HCEC 1CT (cell line): Measurements from ENCODE around the gene DPYSL5.
"Not testable (repeated sequence)": the region's sequence is repeated elsewhere in the genome, so short reads cannot be mapped to it uniquely, and the experiment has no call there.

Source experiments
- DNase-seq: peaks from one replicate; pipeline ENCODE4 v3.0.0-alpha.2; 2017

The DPYSL5 gene

GRCh38 chr2:26875808-26876207, 27.9 kb downstream of the DPYSL5 start:
- no peak for DNase-seq

GRCh38 chr2:26876260-26876659, 28.3 kb downstream of the DPYSL5 start:
- no peak for DNase-seq

DNA sequence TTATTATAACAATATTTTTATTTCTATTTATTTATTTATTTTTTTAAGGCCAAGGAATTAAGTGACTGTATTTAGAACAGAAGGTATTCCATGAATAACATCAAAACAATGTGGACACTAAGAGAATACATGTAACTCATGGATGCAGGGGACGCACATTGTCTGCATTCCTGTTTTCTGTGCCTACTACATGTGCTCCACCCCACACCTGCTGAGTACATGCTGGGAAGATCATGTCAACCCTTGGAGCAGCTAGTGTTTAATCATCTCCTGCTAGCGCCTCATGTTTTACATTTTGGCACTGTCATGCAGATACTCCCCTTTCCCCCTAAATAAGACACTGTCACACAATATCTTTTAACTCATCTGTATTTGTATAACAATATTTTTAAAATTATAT, 29.3 kb downstream of the DPYSL5 start:
- no peak for DNase-seq

- no peak for DNase-seq
These were observed 32.2 kb downstream of the DPYSL5 start for GRCh38 chr2:26880161-26880560.

- no peak for DNase-seq
These were observed 33.0 kb downstream of the DPYSL5 start for GRCh38 chr2:26880910-26881435.

- DNase-seq = not testable (repeated sequence)
These were observed 34.3 kb downstream of the DPYSL5 start for GRCh38 chr2:26882220-26882619.

- no peak for DNase-seq
These were observed 36.0 kb downstream of the DPYSL5 start for GRCh38 chr2:26883956-26884355.

DNA sequence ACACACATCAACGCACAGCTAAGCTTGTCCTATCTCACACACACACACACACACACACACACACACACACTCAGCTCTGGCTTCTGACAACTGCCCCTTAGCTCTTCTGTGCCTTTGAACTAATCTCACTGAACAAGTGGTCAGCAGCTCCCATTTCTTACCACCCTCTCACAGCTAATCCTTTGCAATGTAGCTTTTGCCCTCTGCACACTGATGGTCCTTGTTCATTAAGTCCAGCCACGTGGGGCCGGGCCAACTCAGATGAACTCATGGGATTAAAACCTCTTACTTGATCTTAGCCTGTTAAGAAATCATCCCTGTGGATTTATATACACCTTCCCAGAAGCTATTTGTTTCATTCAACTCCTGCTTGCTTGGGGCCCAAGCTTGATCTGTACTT, 36.6 kb downstream of the DPYSL5 start:
- DNase-seq = no peak

DNA sequence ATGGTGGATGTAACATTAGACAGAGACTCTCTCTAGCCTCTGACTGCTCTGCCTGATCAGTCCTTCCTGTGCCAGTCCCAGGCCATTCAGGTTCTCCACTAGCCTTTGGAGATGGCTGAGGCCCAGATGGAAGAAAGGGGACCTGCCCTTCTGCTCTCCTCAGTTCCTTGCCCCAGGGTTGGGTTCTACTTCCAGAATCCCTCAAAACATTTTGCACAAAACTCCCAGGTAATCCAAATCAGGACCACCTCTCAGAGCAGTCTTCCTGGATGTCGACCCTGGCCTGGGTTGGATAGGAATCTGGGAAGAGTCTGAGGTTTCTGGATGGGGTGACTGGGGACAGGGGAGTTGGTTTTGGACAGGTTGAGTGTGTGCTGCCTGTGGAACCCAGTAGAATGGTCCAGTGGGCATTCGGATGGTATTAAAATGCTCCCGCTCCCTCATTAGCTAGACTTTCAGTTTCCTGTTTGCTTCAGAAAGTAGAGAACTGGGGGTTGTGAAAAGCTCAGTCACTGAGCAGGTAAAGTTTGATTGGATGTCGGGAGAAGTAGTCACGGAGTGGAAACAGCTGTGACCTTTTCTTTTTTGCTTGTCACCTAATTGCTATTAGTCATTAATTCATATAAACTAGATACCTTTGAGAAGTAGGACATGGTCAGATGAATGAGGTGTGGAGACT, 37.9 kb downstream of the DPYSL5 start:
- no peak for DNase-seq

DNA sequence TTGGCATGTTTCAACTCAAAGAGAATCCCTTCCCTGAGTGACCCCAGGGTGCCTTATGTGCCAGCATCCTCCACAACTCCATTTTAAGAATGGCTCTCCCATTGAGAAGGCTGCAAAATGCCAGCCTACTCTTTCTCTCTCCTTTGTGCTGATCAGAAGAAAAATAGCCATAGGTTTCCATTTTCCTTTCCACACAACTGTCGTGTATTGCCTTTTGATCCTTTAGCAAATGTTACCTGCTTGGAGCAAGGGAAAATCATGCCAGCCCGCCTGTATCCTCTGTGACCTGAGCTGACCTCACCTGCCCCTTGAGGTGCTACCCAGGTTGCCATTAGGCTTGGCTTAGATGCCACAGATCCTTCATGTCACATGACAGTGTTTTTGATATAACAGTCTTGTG, 38.8 kb downstream of the DPYSL5 start:
- DNase-seq = no peak

DNA sequence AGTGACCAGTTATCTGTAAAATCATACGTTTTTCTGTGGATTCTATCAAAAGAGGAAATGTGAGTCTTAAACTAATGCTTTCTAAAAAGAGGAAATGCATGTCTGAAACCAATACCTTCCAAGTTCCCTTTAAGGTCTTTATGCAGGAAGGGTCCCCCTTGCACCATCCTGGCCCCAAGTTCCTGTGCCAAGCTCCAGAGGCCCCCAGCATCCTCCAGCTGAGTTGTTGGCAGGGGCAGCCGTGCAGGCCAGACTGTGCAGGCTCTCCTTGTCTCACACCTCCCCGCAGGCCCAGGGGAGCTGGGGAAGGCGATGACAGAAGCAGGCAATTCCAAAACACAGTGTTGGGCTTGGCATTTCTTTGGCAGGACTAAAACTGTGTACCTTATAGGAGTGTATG, 39.2 kb downstream of the DPYSL5 start:
- DNase-seq = no peak

GRCh38 chr2:26889796-26890195, 41.9 kb downstream of the DPYSL5 start:
- DNase-seq = no peak

DNA sequence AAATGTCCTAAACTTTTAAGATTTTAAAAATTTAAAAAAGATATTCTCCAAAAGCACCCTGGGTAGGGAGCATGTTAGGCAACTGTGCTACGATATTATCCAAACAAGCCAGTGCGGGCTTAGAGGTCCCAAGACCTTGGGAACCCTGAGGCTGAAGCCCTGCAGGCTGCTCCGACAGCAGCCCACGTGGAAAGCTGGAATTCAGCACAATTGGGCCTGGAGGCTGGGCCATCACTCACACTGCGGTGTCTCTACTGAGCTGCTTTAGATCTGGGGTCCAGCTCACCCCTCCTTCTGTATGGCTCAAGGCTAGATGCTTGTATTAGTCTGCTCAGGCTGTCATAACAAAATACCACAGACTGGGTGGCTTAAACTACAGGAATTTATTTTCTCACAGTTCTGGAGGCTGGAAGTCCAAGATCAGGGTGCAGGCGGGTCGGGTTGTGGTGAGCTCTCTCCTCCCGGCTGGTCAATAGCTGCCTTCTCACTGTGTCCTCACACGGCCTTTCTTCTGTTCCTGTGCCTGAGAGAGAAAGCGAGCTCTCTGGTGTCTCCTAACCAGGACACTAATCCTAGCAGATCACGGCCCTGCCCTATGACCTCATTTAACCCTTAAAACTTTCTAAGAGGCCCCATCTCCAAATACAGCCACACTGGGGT, 42.5 kb downstream of the DPYSL5 start:
- no peak for DNase-seq

- no peak for DNase-seq
These were observed 44.2 kb downstream of the DPYSL5 start for GRCh38 chr2:26892133-26892532.

DNA sequence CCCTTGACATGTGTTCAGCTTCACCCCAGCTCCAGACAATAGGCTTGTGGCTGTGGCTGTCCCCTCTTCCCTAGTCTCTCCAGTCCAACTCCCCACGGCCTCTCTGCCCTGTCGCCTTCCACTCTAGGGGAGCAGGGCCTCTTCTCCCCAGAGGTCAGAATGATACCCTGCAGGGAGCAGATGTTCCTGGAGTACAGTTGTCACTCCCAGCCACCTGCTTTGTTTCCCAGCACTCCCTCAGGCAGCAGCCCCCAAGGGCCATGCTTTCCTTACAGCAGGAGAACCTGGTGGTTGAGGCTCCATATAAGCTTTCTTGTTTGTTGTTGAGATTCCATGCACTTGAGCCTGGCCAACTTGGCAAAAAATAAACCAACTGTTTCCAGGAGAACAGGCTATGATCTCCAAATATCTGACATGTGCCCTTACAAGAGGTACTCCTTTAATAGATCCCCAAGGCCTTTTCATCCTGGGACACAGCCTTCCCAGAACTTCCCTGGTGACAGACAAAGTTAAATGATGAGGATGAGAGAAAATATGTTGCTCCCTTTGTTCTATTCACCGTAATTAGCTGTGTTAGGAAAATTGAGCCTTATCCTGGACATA, 45.1 kb downstream of the DPYSL5 start:
- DNase-seq = no peak

DNA sequence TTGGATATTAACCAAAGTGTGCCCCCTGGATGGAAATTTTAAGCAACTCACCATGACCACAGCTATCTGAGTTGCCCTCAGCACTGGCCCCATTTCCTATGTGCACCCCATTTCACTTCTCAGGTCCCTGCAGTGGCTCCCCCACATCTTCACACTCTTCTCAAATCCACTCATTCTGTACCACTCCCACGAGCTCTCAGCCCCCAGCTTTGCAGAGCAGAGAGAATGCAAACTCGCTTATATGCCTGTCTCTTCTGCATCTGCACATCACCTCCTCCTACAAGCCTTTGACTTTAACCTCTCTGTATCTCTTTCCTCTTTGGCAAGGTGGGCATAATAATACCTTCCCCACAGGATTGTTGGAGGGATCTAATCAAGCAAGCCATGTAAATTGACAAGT, 46.2 kb downstream of the DPYSL5 start:
- no peak for DNase-seq

- DNase-seq = no peak
These were observed 50.0 kb downstream of the DPYSL5 start for GRCh38 chr2:26897807-26898479.

- DNase-seq = no peak
These were observed 50.6 kb downstream of the DPYSL5 start for GRCh38 chr2:26898480-26899078.

DNA sequence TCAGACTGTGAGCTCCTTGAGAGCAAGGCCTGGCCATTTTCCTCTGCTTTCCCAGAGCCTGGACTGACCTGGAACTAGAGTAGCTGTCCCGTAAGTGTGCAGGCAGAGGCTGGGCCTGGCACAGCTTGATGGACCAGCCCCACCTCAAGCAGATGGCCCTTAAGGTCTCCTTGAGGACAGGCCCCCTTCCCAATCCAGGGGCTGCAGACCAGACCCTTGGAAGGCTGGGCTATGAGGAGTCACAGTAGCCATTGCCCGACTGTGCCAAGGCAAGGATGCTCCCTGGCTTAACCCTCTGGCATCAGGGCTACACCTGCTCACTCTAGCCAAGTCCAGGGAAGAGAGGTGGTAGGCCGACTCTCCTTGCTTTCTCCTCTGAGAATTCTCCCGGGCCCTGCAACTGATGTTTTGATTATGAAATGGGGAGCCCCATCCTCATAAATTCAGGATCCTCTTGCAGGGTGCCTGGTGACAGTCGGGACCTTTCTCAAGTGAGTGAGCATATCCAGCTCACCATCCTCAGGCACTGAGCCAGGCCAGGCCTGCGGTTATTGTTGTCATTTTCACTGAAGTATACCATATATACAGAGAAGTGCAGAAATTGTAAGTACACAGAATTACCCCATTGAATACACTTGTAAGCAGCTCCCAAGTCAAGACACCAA, 51.7 kb downstream of the DPYSL5 start:
- DNase-seq = no peak

DNA sequence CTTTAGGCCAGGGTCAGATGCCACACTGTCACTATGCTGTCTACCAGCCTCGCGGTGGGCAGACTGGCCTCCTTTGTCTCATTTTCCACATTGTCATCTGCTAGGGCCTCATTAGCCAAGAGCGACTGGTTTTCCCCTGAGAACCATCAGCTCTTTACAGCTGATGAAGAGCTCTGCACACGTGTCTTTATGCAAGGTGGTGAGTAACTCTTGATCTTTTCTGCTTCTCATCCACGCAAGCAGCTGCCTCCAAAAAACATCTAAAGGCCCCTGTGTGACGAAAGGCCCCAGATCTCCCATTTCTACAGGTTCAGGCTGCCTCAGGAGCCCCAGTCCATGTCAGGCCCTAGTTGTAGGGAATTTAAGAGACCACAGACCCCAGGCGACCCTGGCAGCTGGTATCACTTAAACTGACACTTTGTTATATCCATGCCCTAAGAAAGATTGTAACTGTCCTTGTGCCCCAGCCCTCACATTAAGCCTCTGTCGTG, 52.9 kb downstream of the DPYSL5 start:
- DNase-seq = no peak

DNA sequence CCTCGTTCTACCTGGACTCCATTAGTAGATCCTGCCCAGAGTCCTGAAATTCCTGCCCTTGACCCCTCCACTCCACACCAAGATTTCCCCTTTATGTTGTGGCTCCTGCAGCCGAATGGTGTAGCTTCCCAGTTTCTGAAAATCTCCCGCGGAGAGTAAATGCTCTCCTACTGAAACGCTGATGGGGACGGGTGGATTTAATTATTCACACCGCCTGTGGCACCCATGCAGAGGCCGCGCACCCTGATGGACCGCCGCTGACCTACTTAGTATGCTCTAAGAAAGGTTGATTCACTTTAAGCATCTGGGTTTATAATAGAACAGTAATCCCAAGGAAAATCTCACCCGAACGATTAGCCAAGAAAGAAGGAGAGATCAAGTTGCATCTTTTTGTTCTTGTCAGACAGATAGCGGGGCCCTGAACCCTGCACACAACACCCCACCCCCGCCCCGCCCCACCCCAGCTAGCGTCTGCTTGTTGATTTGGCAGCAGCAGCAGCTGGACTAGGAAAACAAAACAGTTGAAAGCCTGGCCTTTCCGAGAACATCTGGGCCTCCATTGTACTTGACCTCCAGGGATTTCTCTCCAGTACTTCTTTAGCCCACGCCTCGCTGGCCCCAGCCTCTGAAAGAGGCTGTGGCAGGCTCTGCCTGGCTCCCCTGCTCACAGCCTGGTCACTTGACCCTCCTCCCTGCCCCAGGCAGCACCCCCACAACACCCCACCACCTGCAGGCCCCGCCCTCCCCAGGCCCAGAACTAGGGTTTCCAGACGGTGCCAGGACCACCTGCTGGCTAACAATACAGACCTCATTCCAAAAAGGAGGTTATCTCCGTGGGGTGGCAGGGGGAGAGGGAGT, 53.6 kb downstream of the DPYSL5 start:
- DNase-seq = no peak
